ENCODE measurements around the gene CACNB2. TPM values are rescaled to one million over a fixed set of nuclear protein-coding genes. Genes with fewer than 3 reads are reported as not detected.
"Not testable (repeated sequence)": the region's sequence is repeated elsewhere in the genome, so short reads cannot be mapped to it uniquely, and the experiment has no call there.

The CACNB2 gene
- total and polyA plus RNA-seq, 8 donors: 4.9 to 11.1 (median 7.3) TPM

DNA sequence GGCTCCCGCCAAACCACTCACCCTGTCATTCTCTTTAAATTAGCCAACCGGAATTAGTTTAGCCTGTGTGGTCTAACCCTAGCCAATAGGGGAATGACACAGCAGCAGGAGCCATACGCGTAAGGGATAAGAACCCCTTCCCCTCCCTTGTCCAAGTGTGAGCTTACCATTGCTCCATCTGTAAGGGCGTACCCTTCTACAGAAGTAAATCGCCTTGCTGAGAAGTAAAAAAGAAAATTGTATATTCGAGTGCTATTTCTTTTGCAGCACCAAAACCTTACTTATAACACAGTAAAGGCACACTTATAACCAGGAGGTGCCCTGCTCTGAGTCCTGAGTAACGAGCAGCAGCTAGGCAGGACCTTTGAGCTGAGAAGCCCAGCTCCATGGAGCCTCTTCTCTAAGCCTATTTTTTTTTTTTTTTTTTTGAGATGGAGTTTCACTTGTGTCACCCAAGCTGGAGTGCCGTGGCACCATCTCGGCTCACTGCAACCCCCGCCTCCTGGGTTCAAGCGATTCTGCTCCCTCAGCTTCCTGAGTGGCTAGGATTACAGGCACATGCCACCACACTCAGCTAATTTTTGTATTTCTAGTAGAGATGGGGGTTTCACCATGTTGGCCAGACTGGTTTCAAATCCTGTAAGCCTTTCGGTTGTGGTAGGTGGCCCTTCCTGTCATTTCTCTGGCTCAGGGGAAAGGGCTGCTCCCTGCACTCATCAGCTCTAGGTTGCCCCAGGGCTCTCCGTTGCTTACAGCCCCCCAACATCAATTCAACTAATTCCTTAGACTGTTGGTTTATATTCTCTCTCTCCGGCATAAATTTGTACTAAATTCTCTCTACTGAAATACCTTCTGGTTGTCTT, 437.8 kb downstream of the CACNB2 start:
- no peak overlapping the region for H3K4me3 ChIP-seq
- no peaks in the 10 kb centered on the region for H3K27me3 ChIP-seq
- no peaks in the 10 kb centered on the region for H3K4me1 ChIP-seq
- H3K9me3 ChIP-seq: peaks cover 0 to 4% (median 0%) of the 10 kb centered on the region in 4 donors
- H3K36me3 ChIP-seq: no peaks in the 10 kb centered on the region
- intact Hi-C loops (cut with DNase I): no loop called here
- FAIRE-seq (no peak), DNase-seq (no peak), ATAC-seq (no peak)
- WGBS, 2 donors: 93% methylated on average over 15 of the region's 15 CpGs
- no peak overlapping the region for H3K27ac ChIP-seq
- TF ChIP-seq, protein P1, sequence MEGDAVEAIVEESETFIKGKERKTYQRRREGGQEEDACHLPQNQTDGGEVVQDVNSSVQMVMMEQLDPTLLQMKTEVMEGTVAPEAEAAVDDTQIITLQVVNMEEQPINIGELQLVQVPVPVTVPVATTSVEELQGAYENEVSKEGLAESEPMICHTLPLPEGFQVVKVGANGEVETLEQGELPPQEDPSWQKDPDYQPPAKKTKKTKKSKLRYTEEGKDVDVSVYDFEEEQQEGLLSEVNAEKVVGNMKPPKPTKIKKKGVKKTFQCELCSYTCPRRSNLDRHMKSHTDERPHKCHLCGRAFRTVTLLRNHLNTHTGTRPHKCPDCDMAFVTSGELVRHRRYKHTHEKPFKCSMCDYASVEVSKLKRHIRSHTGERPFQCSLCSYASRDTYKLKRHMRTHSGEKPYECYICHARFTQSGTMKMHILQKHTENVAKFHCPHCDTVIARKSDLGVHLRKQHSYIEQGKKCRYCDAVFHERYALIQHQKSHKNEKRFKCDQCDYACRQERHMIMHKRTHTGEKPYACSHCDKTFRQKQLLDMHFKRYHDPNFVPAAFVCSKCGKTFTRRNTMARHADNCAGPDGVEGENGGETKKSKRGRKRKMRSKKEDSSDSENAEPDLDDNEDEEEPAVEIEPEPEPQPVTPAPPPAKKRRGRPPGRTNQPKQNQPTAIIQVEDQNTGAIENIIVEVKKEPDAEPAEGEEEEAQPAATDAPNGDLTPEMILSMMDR (IDR thresholded peaks at IDR 0.05): no peak

DNA sequence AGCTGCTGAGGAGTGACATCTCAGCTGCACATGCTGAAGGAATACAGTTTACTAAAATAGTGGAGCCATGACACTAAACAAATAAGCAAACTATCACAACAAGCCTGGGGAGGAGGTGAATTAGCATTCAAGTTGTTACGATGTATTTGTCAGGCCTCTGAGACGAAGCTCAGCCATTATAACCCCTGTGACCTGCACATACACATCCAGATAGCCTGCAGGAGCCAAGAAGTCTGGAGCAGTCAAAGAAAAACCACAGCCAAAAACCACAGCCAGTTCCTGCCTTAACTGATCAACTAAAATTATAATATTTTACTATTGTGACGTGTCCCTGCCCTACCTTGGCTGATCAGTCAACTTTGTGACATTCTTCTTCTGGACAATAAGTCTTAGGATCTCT, 442.6 kb downstream of the CACNB2 start:
- DNase-seq (no peak), ATAC-seq (no peak), FAIRE-seq (no peak)
- TF ChIP-seq, protein P1 (IDR thresholded peaks at IDR 0.05): no peak
- no peak overlapping the region for H3K4me3 ChIP-seq
- H3K27ac ChIP-seq: no peak overlapping the region
- H3K9me3 ChIP-seq: peaks cover 0 to 4% (median 0%) of the 10 kb centered on the region in 4 donors
- no peaks in the 10 kb centered on the region for H3K4me1 ChIP-seq
- intact Hi-C loops (cut with DNase I): no loop called here
- WGBS, 2 donors: 89 to 92% methylated on average over 3 of the region's 3 CpGs
- H3K36me3 ChIP-seq: peaks cover 0 to 4% (median 0%) of the 10 kb centered on the region in 3 donors
- H3K27me3 ChIP-seq: no peaks in the 10 kb centered on the region

DNA sequence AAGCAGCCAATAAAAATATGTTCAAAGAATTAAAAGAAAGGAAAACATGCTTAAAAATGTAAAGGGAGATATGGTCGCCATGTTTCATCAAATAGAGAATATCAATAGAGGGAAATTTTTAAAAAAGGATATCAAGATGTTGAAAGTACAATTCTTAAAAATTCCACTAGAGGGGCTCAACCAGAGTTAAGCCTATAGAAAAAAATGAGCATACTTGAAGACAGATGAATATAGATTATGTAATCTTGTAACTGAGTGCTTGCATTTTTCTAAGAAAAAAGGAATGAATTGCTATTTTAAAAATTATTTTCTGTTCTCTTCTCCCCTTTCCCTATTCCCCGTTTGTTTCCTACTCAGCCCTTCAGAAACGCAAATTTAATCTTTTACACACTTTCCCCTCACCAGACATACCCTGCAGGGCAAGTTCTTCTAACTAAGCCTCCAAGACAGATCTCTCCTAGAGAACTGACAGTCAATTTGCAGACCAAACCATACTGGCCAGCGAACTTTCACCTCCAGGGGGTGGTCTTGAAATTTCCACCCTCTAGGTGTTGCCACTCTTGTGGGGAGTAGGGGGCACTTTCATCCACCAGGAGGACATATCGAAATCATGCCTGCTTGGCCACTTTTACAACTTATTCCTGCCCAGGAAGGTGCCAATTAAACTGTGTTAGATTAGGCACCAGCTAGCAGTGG, 443.5 kb downstream of the CACNB2 start:
- H3K36me3 ChIP-seq: peaks cover 0 to 4% (median 0%) of the 10 kb centered on the region in 3 donors
- FAIRE-seq: no peak
- DNase-seq: no peak
- H3K9me3 ChIP-seq: peaks cover 0 to under 1% (median 0%) of the 10 kb centered on the region in 4 donors
- no peak for ATAC-seq
- TF ChIP-seq, protein P1 (IDR thresholded peaks at IDR 0.05): no peak
- H3K4me1 ChIP-seq: no peaks in the 10 kb centered on the region
- H3K27ac ChIP-seq: no peak overlapping the region
- H3K4me3 ChIP-seq: no peak overlapping the region
- whole genome bisulfite sequencing, 2 donors: 79 to 86% methylated on average over 5 of the region's 5 CpGs
- H3K27me3 ChIP-seq: no peaks in the 10 kb centered on the region
- intact Hi-C loops (cut with DNase I): no loop called here

DNA sequence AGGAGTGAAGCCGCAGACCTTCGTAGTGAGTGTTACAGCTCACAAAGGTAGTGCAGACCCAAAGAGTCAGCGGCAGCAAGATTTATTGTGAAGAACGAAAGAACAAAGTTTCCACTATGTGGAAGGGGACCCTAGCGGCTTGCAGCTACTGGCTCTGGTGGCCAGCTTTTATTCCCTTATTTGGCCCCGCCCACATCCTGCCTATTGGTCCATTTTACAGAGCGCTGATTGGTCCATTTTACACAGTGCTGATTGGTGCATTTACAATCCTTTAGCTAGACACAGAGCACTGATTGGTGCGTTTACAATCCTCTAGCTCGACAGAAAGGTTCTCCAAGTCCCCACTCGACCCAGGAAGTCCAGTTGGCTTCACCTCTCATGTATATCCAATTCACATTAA, 446.4 kb downstream of the CACNB2 start:
- ATAC-seq; H3K27ac ChIP-seq; H3K27me3 ChIP-seq; H3K9me3 ChIP-seq; H3K36me3 ChIP-seq; DNase-seq; H3K4me1 ChIP-seq; intact Hi-C loops (cut with DNase I); FAIRE-seq; H3K4me3 ChIP-seq: not testable (repeated sequence)
- 98 to 99% methylated on average over 10 of the region's 10 CpGs for WGBS, 2 donors

DNA sequence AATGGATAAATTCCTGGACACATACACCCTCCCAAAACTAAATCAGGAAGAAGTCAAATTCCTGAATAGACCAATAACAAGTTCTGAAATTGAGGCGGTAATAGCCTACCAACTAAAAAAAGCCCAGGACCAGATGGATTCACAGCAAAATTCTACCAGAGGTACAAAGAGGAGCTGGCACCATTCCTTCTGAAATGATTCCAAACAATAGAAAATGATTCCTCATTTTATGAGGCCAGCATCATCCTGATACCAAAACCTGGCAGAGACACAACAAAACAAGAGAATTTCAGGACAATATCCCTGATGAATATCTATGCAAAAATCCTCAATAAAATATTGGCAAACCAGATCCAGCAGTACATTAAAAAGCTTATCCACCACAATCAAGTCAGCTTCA, 450.9 kb downstream of the CACNB2 start:
- H3K27me3 ChIP-seq; ATAC-seq; H3K4me3 ChIP-seq; DNase-seq; H3K9me3 ChIP-seq; H3K27ac ChIP-seq; FAIRE-seq; intact Hi-C loops (cut with DNase I); H3K4me1 ChIP-seq: not testable (repeated sequence)
- WGBS, 2 donors: 96 to 97% methylated on average over 1 of the region's 1 CpG
- peaks cover 0 to 10% (median 0%) of the 10 kb centered on the region in 3 donors for H3K36me3 ChIP-seq

Other genes with a start within 250 kb of the CACNB2 start
- gene SLC39A12, start 188.5 kb upstream of the CACNB2 start, total RNA-seq: not detected
- gene SLC39A12, start 188.5 kb upstream of the CACNB2 start, polyA plus RNA-seq: under 1 TPM in 1 of 2 donors, not detected in 1; 0.05 TPM

Data from pancreas (tissue), 10 donors.